Sigmoid colon (tissue), 7 donors: ENCODE measurements around the gene PRRT1. TPM values are rescaled to one million over a fixed set of nuclear protein-coding genes. Genes with fewer than 3 reads are reported as not detected.
A peak's percentile ranks its signal among the peaks of the same experiment; 100 is the strongest.
"Not testable (repeated sequence)": the region's sequence is repeated elsewhere in the genome, so short reads cannot be mapped to it uniquely, and the experiment has no call there.

Experiments
- DNase-seq: peaks from one replicate; pipeline ENCODE4 v3.0.0-alpha.2; 2019
- H3K27ac ChIP-seq, 4 donors: fragments of 200-600 bp; sonication (generic); one replicate each; pipeline ENCODE4 v1.5.1; 2016 to 2019; ENCODE audit warnings: mild to moderate bottlenecking in 1 of 4
- H3K27me3 ChIP-seq, 3 donors: fragments of 200-600 bp; sonication (generic); one replicate each; pipeline ENCODE4 v1.5.1; 2019; ENCODE audit warnings: mild to moderate bottlenecking in 1 of 3
- H3K36me3 ChIP-seq, 4 donors: fragments of 200-600 bp; sonication (generic); one replicate each; pipeline ENCODE4 v1.5.1; 2016 to 2019
- H3K4me1 ChIP-seq, 4 donors: fragments of 200-600 bp; sonication (generic); one replicate each; pipeline ENCODE4 v1.5.1; 2017 to 2019
- H3K4me3 ChIP-seq, 4 donors: fragments of 200-600 bp; sonication (generic); one replicate each; pipeline ENCODE4 v1.5.1; 2017 to 2019; ENCODE audit warnings: mild to moderate bottlenecking in 2 of 4, moderate library complexity in 1 of 4
- H3K9me3 ChIP-seq, 4 donors: fragments of 200-600 bp in 3 of 4; sonication (generic) in 3 of 4; one replicate each; pipeline versions ENCODE4 v1.5.1 to v1.6.1; 2013 to 2019
- CTCF ChIP-seq, 4 experiments: fragments of 450-650 bp in 3 of 4; fragments of 200-600 bp in 1 of 4; IDR thresholded peaks; one replicate each; pipeline ENCODE4 v1.5.1; 2016 to 2019; ENCODE audit warnings: antibody characterized with exemption in 4 of 4, mild to moderate bottlenecking in 3 of 4, moderate library complexity in 2 of 4
- EP300 ChIP-seq, 4 donors: sonication (generic); formaldehyde crosslinking; IDR thresholded peaks; one replicate each; pipeline ENCODE4 v1.6.1; 2017; ENCODE audit warnings: antibody characterized with exemption in 4 of 4
- POLR2A ChIP-seq, 2 donors: fragments of 450-650 bp; IDR thresholded peaks; one replicate each; pipeline ENCODE4 v1.6.1; 2016; ENCODE audit warnings: antibody characterized with exemption in 2 of 2, mild to moderate bottlenecking in 2 of 2, moderate library complexity in 2 of 2
- POLR2AphosphoS5 ChIP-seq, 4 donors: sonication (generic); formaldehyde crosslinking; IDR thresholded peaks; one replicate each; pipeline ENCODE4 v1.6.1; 2017; ENCODE audit warnings: antibody characterized with exemption in 4 of 4
- WGBS, 2 donors: extraction: QIAGEN DNeasy Blood & Tissue Kit; methylation state at CpG; one replicate each; pipeline ENCODE4 v1.1.7; 2013; 5-methylcytosine and 5-hydroxymethylcytosine counted together
- intact Hi-C: fragments of 100-400 bp; cut with DNase I; formaldehyde crosslinking; loops from one replicate; pipeline ENCODE4 v1.15.1; 2023
- polyA plus RNA-seq, 3 donors: library from polyadenylated mRNA; stranded (reverse); fragments of 200-250 nt; gene quantifications; one replicate each; pipeline ENCODE4 v1.2.3, GENCODE V29; 2013
- total RNA-seq, 4 donors: library from RNA; depleted of rRNA; stranded (reverse); fragments of >200 nt; gene quantifications; one replicate each; pipeline ENCODE4 v1.1.0, GENCODE V29; 2016
- donor health status: healthy with polysubstance abuse.
- donor health status: Bipolar disorder and iron deficiency.
- donor health status: healthy.

The PRRT1 gene
- total and polyA plus RNA-seq, 7 donors: 0.46 to 6.1 (median 2.5) TPM

DNA sequence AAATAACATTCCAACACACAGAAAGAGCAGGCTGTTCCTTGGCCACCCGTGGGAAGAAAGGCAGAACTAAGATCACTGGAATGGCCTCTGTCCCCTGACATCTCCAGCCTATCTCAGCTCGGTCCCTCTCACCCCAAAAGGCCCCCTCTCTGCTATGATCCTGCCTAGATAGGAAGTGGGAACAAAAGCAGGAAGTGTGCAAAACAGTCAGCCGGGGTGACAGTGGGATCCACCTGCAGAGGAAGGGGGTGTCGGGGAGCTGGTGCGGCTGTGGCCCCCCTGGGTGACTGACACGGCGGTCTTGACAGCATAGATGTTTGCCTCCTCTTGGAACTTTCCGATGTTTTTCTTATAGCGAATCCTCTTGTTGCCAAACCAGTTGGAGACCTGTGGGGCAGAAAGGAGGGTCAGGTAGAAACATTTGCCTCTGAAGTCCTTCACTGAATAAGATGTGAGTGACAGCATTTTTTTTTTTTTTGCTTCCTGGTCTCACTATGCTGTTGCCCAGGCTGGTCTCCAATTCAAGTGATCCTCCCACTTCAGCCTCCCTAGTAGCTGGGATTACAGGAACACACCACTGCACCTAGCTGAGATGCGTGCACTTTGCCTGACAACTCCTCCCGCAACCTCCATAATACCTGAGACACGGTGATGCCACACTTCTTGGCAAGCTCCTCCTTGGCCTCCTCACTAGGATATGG, 35.4 kb upstream of the PRRT1 start:
- no peak for TF ChIP-seq POLR2AphosphoS5 (IDR thresholded peaks at IDR 0.05)
- no peak for TF ChIP-seq CTCF (IDR thresholded peaks at IDR 0.05)
- TF ChIP-seq POLR2A (IDR thresholded peaks at IDR 0.05): no peak
- TF ChIP-seq EP300 (IDR thresholded peaks at IDR 0.05): no peak
- no peaks in the 10 kb centered on the region for H3K9me3 ChIP-seq
- no peak overlapping the region for H3K4me3 ChIP-seq
- no peaks in the 10 kb centered on the region for H3K27me3 ChIP-seq
- intact Hi-C loops: loop anchor here (5.0 kb wide), 1 partner anchor 645 kb away; the partner anchor contains the start of gene DDX39B
- WGBS, 2 donors: 57 to 78% methylated on average over 12 of the region's 12 CpGs
- peaks cover 0 to 62% (median 49%) of the 10 kb centered on the region in 4 donors for H3K4me1 ChIP-seq
- peaks cover 0 to 39% (median 13%) of the 10 kb centered on the region in 4 donors for H3K36me3 ChIP-seq
- H3K27ac ChIP-seq: peak overlapping the region; percentile 83 to 100 (median 96)
- no peak for DNase-seq

GRCh38 chr6:32186151-32186840, 34.6 kb upstream of the PRRT1 start:
- WGBS, 2 donors: 71% methylated on average over 10 of the region's 10 CpGs
- intact Hi-C loops: loop anchor here (5.0 kb wide), 1 partner anchor 644 kb away; the partner anchor contains the start of gene DDX39B
- DNase-seq, H3K9me3 ChIP-seq, H3K4me3 ChIP-seq, H3K27me3 ChIP-seq: not testable (repeated sequence)
- Histone ChIP-seq H3K36me3 (peaks cover 0 to 47% (median 13%) of the 10 kb centered on the region in 4 donors), H3K27ac (peak overlapping the region; percentile 83 to 100 (median 96)), H3K4me1 (peaks cover 0 to 67% (median 51%) of the 10 kb centered on the region in 4 donors)

- H3K36me3 ChIP-seq: peaks cover 6 to 53% (median 19%) of the 10 kb centered on the region in 4 donors
- WGBS, 2 donors: 24 to 40% methylated on average over 11 of the region's 11 CpGs
Measured at GRCh38 chr6:32185681-32186131, 34.0 kb upstream of the PRRT1 start.

DNA sequence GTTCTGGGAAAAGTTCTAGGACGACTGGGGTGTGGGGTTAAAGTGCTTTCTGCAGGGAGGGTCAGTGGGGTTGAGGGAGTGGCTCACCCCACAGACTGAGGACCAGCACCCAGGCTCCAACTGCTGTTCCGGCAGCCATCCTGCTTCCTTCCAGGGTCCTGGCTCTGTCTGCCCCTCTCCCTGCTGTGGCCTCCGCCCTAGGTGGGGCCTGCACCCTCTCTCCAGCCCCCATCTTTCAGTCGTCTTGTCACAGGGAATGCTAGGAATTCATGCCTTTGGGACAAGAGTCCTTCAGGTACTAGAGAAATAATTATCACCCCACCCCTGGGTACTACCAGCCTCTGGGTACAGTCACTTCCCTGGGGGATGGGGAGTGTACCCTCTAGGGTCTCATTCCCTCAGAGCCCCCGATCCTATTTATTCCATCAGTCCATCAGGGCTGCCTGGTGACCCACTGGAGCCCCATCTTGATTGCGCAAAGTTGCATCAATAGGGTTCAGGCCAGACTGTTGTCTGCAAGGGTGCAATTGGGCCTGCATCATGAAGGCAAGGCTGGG, 32.4 kb upstream of the PRRT1 start, which contains the start of gene AGER:
AGER (minus strand) TSS at position 170 of the 557 bp plus-strand sequence; CDS start at position 139, 31 bp downstream.
- intact Hi-C loops: no loop called here

More at GRCh38 chr6:32185681-32186131, 34.0 kb upstream of the PRRT1 start:
- Histone ChIP-seq H3K27ac (peak overlapping the region; percentile 83 to 100 (median 96)), H3K4me1 (peaks cover 0 to 64% (median 45%) of the 10 kb centered on the region in 4 donors)
- intact Hi-C loops: loop anchor here (5.0 kb wide), 1 partner anchor 643 kb away; the partner anchor contains the start of gene DDX39B
- peak in 2 of 4 donors; percentile 13 to 55 for TF ChIP-seq POLR2AphosphoS5 (IDR thresholded peaks at IDR 0.05)
- not testable (repeated sequence) for H3K4me3 ChIP-seq, H3K27me3 ChIP-seq, H3K9me3 ChIP-seq
- peak; percentile 97 for DNase-seq

More for the DNA sequence above, 32.4 kb upstream of the PRRT1 start, which contains the start of gene AGER:
- TF ChIP-seq POLR2A (IDR thresholded peaks at IDR 0.05): no peak
- TF ChIP-seq CTCF (IDR thresholded peaks at IDR 0.05): no peak
- no peak for TF ChIP-seq POLR2AphosphoS5 (IDR thresholded peaks at IDR 0.05)
- no peak for TF ChIP-seq EP300 (IDR thresholded peaks at IDR 0.05)
- WGBS, 2 donors: 82 to 83% methylated on average over 6 of the region's 6 CpGs
- no peak for DNase-seq
- Histone ChIP-seq H3K27ac (peak within 1 kb of the TSS; percentile 83 to 100 (median 96)), H3K9me3 (no peaks in the 10 kb centered on the region), H3K4me1 (peaks cover 0 to 76% (median 52%) of the 10 kb centered on the region in 4 donors), H3K36me3 (peaks cover 13 to 66% (median 23%) of the 10 kb centered on the region in 4 donors), H3K27me3 (no peaks in the 10 kb centered on the region), H3K4me3 (no peak within 1 kb of the TSS)
